ENCODE data around the gene RAB17.

RAB17 gene

GRCh38 chr2:237575869-237576862 lies 14.4 kb downstream of the RAB17 start:
- Histone ChIP-seq H3K27me3 (ENCODE audit: insufficient read depth, low read length) (peaks cover 16% of the 10 kb centered on the region), H3K9me2 (ENCODE audit: low read depth, low read length) (no peaks in the 10 kb centered on the region), H3K4me3 (ENCODE audit: low read depth, low read length, poor library complexity, severe bottlenecking) (no peak overlapping the region), H3K9me3 (ENCODE audit: low read length) (no peaks in the 10 kb centered on the region), H3K79me2 (ENCODE audit: insufficient read depth, low read length) (no peaks in the 10 kb centered on the region), H2AFZ (ENCODE audit: low read length) (no peak overlapping the region), H3F3A (ENCODE audit: insufficient read depth, low read length) (no peaks in the 10 kb centered on the region), H3K36me3 (ENCODE audit: insufficient read depth, low read length) (no peaks in the 10 kb centered on the region), H3K9ac (ENCODE audit: low read length) (no peak overlapping the region), H3K4me2 (ENCODE audit: low read length) (no peak overlapping the region), H3K4me1 (ENCODE audit: insufficient read depth, low read length, severe bottlenecking) (no peaks in the 10 kb centered on the region), H4K20me1 (ENCODE audit: insufficient read depth, low read length) (no peaks in the 10 kb centered on the region), H3K27ac (ENCODE audit: low read depth, low read length, poor library complexity, severe bottlenecking) (no peak overlapping the region)
- TF ChIP-seq EZH2 (IDR thresholded peaks at IDR 0.05; ENCODE audit: borderline replicate concordance, low read length) (no peak), CTCF (IDR thresholded peaks at IDR 0.05; ENCODE audit: low read length) (no peak)

GRCh38 chr2:237574894-237575868 lies 15.4 kb downstream of the RAB17 start:
- Histone ChIP-seq H3K27me3 (ENCODE audit: insufficient read depth, low read length) (peaks cover 16% of the 10 kb centered on the region), H3K9me2 (ENCODE audit: low read depth, low read length) (no peaks in the 10 kb centered on the region), H3K4me1 (ENCODE audit: insufficient read depth, low read length, severe bottlenecking) (no peaks in the 10 kb centered on the region), H3K9me3 (ENCODE audit: low read length) (no peaks in the 10 kb centered on the region), H3K36me3 (ENCODE audit: insufficient read depth, low read length) (no peaks in the 10 kb centered on the region), H3K4me3 (ENCODE audit: low read depth, low read length, poor library complexity, severe bottlenecking) (no peak overlapping the region), H3K9ac (ENCODE audit: low read length) (no peak overlapping the region), H3K4me2 (ENCODE audit: low read length) (no peak overlapping the region), H4K20me1 (ENCODE audit: insufficient read depth, low read length) (no peaks in the 10 kb centered on the region), H3K79me2 (ENCODE audit: insufficient read depth, low read length) (no peaks in the 10 kb centered on the region), H3F3A (ENCODE audit: insufficient read depth, low read length) (no peaks in the 10 kb centered on the region), H3K27ac (ENCODE audit: low read depth, low read length, poor library complexity, severe bottlenecking) (no peak overlapping the region), H2AFZ (ENCODE audit: low read length) (no peak overlapping the region)
- TF ChIP-seq EZH2 (IDR thresholded peaks at IDR 0.05; ENCODE audit: borderline replicate concordance, low read length) (no peak), CTCF (IDR thresholded peaks at IDR 0.05; ENCODE audit: low read length) (no peak)

GRCh38 chr2:237574467-237574866 lies 16.1 kb downstream of the RAB17 start:
- H3K36me3 ChIP-seq (ENCODE audit: insufficient read depth, low read length) = no peaks in the 10 kb centered on the region
- H3K9me3 ChIP-seq (ENCODE audit: low read length) = no peaks in the 10 kb centered on the region
- no peaks in the 10 kb centered on the region for H4K20me1 ChIP-seq (ENCODE audit: insufficient read depth, low read length)
- no peak overlapping the region for H2AFZ ChIP-seq (ENCODE audit: low read length)
- H3K4me2 ChIP-seq (ENCODE audit: low read length) = no peak overlapping the region
- H3K4me1 ChIP-seq (ENCODE audit: insufficient read depth, low read length, severe bottlenecking) = no peaks in the 10 kb centered on the region
- no peak overlapping the region for H3K27ac ChIP-seq (ENCODE audit: low read depth, low read length, poor library complexity, severe bottlenecking)
- no peaks in the 10 kb centered on the region for H3K79me2 ChIP-seq (ENCODE audit: insufficient read depth, low read length)
- H3F3A ChIP-seq (ENCODE audit: insufficient read depth, low read length) = no peaks in the 10 kb centered on the region
- H3K27me3 ChIP-seq (ENCODE audit: insufficient read depth, low read length) = peaks cover 16% of the 10 kb centered on the region
- no peak overlapping the region for H3K9ac ChIP-seq (ENCODE audit: low read length)
- H3K9me2 ChIP-seq (ENCODE audit: low read depth, low read length) = no peaks in the 10 kb centered on the region
- TF ChIP-seq CTCF (IDR thresholded peaks at IDR 0.05; ENCODE audit: low read length) = no peak
- TF ChIP-seq EZH2 (IDR thresholded peaks at IDR 0.05; ENCODE audit: borderline replicate concordance, low read length) = no peak
- H3K4me3 ChIP-seq (ENCODE audit: low read depth, low read length, poor library complexity, severe bottlenecking) = no peak overlapping the region
